ENCODE results near the gene IP6K1. TPM values are rescaled to one million over a fixed set of nuclear protein-coding genes. Genes with fewer than 3 reads are reported as not detected.

Gene IP6K1
- total RNA-seq, 1 donor from 2014 or later, result 63.3 TPM

DNA sequence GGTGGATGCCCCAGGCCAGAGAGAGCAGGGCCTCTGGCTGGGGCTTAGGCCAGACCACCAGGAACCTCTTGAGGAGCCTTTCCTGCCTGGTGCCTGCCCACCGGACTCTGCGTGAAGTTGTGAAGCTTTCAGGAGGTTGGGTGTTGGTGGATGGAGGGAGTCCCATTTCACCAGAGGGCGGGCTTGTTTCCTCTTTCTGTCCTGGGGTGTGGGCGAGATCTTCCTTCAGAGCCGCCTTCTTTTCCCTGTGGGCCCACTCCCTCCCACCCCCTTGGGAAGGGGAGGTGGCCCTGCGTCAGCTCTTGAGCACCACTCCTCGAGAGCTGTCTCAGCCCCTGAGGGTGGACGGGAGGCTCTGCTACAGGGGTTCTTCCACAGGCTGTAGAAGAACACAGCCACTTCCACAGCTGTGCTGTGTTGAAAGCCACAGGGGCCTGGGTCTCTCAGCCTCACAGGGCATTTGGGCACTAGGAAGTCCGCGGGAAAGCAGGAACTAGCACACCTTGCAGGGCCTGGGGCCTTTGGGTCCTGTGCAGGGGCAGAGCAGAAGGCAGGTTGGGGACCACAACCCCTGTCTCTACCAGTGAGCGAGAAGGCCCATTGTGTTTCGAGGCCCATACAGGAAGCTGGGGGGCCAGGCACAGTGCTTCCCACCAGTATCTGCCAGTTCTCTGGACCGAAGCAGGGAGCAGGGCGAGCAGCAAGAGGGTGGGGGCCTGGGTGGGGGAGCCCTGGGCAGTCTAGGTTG, 69.0 kb downstream of the IP6K1 start:
- TF ChIP-seq, protein P1, sequence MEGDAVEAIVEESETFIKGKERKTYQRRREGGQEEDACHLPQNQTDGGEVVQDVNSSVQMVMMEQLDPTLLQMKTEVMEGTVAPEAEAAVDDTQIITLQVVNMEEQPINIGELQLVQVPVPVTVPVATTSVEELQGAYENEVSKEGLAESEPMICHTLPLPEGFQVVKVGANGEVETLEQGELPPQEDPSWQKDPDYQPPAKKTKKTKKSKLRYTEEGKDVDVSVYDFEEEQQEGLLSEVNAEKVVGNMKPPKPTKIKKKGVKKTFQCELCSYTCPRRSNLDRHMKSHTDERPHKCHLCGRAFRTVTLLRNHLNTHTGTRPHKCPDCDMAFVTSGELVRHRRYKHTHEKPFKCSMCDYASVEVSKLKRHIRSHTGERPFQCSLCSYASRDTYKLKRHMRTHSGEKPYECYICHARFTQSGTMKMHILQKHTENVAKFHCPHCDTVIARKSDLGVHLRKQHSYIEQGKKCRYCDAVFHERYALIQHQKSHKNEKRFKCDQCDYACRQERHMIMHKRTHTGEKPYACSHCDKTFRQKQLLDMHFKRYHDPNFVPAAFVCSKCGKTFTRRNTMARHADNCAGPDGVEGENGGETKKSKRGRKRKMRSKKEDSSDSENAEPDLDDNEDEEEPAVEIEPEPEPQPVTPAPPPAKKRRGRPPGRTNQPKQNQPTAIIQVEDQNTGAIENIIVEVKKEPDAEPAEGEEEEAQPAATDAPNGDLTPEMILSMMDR (conservative IDR thresholded peaks at IDR 0.05), result no peak
- Mint-ChIP-seq H3K4me1 (peaks cover 17% of the 10 kb centered on the region), H3K4me3 (peak overlapping the region; percentile 69), H3K36me3 (ENCODE audit: low read depth) (peaks cover 4% of the 10 kb centered on the region), H3K27ac (ENCODE audit: unreplicated experiment) (no peak overlapping the region), H3K9me3 (no peaks in the 10 kb centered on the region), H3K27me3 (ENCODE audit: low read depth) (peaks cover 11% of the 10 kb centered on the region)
- peak; percentile 9 for DNase-seq (ENCODE audit: low read depth, low spot score)

DNA sequence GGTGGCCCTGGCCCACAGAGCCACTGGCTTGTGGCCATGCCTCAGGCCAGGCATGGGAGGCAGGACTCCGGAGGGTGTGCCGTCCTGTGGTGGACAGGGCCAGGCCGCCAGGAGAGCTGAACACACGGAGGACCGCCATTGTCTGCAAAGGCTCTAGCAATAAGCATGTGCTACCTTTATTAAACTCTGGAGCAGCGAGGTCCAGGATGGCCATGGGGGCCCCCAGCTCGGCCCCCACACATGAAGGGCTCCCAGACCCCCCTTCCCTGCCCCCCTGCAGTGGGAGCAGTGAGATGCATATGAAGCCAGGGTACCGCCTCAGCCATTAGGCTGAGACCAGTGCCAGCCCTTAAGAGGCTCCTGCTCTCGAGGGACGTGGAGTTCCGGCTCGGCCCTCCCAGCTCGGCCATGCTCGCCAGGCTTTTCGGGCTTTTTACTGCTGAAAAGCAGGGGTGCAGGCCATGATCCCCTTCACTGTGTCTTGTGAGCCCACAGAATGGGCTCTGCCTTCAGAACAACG, 69.6 kb downstream of the IP6K1 start:
- Mint-ChIP-seq H3K27ac (ENCODE audit: unreplicated experiment) (no peak overlapping the region), H3K27me3 (ENCODE audit: low read depth) (peaks cover 11% of the 10 kb centered on the region), H3K9me3 (no peaks in the 10 kb centered on the region), H3K36me3 (ENCODE audit: low read depth) (peaks cover 4% of the 10 kb centered on the region), H3K4me3 (no peak overlapping the region), H3K4me1 (peaks cover 16% of the 10 kb centered on the region)
- TF ChIP-seq, protein P1 (conservative IDR thresholded peaks at IDR 0.05), result no peak
- peak; percentile 1 for DNase-seq (ENCODE audit: low read depth, low spot score)

DNA sequence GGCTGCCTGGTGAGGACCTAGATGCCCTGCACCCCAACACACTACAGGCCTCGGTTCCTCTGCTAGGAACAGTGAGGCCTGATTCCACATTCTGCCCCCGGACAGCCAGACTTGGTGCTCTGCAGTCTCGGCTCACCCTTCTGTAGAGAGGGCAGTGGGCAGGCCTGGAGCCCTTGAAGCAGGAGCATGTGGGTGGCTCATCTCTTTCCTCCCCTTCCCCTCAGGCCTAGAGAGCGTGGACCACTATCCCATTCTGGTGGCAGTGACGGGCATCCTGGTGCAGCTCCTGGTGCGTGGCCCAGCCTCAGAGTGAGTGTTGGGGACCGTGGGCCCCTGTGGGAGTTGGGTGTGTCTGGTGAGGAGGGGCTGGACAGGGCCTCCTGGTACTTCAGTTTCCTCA, 70.2 kb downstream of the IP6K1 start:
- H3K36me3 Mint-ChIP-seq (ENCODE audit: low read depth), result peaks cover 4% of the 10 kb centered on the region
- TF ChIP-seq, protein P1 (conservative IDR thresholded peaks at IDR 0.05), result no peak
- H3K4me1 Mint-ChIP-seq, result peaks cover 16% of the 10 kb centered on the region
- no peaks in the 10 kb centered on the region for H3K9me3 Mint-ChIP-seq
- peak overlapping the region; percentile 43 for H3K27ac Mint-ChIP-seq (ENCODE audit: unreplicated experiment)
- no peak for DNase-seq (ENCODE audit: low read depth, low spot score)
- peaks cover 12% of the 10 kb centered on the region for H3K27me3 Mint-ChIP-seq (ENCODE audit: low read depth)
- no peak overlapping the region for H3K4me3 Mint-ChIP-seq

DNA sequence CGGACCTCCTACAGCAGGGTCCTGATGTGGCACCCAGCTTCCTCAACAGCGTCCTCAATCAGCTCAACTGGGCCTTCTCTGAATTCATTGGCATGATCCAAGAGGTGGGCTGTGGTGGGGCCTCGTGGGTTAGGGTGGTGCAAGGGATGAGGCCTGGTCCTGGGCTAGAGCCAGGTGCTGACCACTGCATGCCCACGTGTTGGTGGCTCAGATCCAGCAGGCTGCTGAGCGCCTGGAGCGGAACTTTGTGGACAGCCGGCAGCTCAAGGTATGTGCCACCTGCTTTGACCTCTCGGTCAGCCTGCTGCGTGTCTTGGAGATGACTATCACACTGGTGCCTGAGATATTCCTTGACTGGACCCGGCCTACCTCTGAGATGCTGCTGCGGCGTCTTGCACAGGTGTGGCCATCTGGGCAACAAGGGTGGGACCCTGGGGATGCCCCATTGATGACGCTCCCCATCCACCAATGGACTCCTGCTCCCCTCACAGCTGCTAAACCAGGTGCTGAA, 70.7 kb downstream of the IP6K1 start:
- DNase-seq (ENCODE audit: low read depth, low spot score), result no peak
- H3K9me3 Mint-ChIP-seq, result no peaks in the 10 kb centered on the region
- H3K27me3 Mint-ChIP-seq (ENCODE audit: low read depth), result peaks cover 13% of the 10 kb centered on the region
- H3K4me1 Mint-ChIP-seq, result peaks cover 16% of the 10 kb centered on the region
- H3K27ac Mint-ChIP-seq (ENCODE audit: unreplicated experiment), result no peak overlapping the region
- peaks cover 4% of the 10 kb centered on the region for H3K36me3 Mint-ChIP-seq (ENCODE audit: low read depth)
- H3K4me3 Mint-ChIP-seq, result no peak overlapping the region
- TF ChIP-seq, protein P1 (conservative IDR thresholded peaks at IDR 0.05), result no peak

DNA sequence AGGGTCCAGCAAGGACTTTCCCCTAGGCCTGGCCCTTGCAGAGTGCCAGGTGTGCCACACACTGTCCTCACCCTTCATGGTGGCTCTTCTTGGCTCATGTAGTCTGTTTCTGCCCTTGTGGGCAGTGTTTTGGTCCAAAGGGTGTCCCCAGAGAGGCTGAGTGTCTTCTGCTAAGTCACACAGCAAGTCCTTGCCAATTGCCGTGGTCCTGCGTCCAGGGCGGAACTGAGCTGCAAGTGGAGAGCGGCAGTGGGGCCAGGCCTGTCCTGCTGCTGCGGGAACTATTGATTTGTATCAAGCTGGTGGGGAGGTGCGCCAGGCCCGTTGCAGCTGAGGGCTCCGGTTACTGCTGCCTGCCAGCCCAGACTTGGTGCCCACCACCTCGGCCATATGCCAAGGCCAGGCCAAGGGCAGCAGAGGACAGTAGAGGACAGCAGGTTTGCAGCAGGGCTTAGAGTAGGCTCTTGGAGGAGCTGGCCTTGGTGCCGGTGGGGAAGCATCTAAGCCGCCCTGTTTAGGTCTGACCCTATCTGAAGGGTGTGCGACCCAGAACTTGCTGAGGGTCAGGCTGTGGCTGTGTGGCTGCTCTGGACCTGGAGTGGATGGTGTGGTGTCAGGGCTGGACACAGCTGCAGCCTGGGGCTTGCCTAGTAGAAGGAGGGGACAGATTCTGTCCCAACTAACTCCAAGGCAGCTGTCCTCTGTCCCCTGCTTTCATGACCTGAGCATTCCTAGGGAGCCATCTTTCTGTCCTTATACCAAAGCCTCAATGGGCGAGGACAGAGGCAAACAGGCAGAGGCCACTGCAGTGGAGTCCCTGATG, 71.4 kb downstream of the IP6K1 start:
- Mint-ChIP-seq H3K36me3 (ENCODE audit: low read depth) (peaks cover 4% of the 10 kb centered on the region), H3K27me3 (ENCODE audit: low read depth) (peaks cover 13% of the 10 kb centered on the region), H3K27ac (ENCODE audit: unreplicated experiment) (peak overlapping the region; percentile 75), H3K4me3 (peak overlapping the region; percentile 27), H3K9me3 (no peaks in the 10 kb centered on the region), H3K4me1 (peaks cover 16% of the 10 kb centered on the region)
- TF ChIP-seq, protein P1 (conservative IDR thresholded peaks at IDR 0.05), result no peak
- no peak for DNase-seq (ENCODE audit: low read depth, low spot score)
